Endothelial cell (in vitro differentiated cells): ENCODE data around the gene RPL36A. TPM values are rescaled to one million over a fixed set of nuclear protein-coding genes. Genes with fewer than 3 reads are reported as not detected.

Experiments
- DNase-seq: peaks from one replicate; pipeline ENCODE4 v3.0.0; 2021; ENCODE audit warnings: low spot score
- H3K27ac Mint-ChIP-seq: one replicate; pipeline ENCODE4 v1.8.0; 2021; ENCODE audit warnings: mixed read lengths, inconsistent platforms; ENCODE audit not compliant: unreplicated experiment
- H3K27me3 Mint-ChIP-seq: one replicate; pipeline ENCODE4 v1.8.0; 2021; ENCODE audit warnings: mild to moderate bottlenecking, moderate library complexity, mixed read lengths, inconsistent platforms; ENCODE audit not compliant: unreplicated experiment
- H3K36me3 Mint-ChIP-seq: one replicate; pipeline ENCODE4 v1.8.0; 2021; ENCODE audit warnings: mild to moderate bottlenecking, low read depth, mixed read lengths, inconsistent platforms; ENCODE audit not compliant: unreplicated experiment
- H3K4me1 Mint-ChIP-seq: one replicate; pipeline ENCODE4 v1.8.0; 2021; ENCODE audit warnings: mild to moderate bottlenecking, mixed read lengths, inconsistent platforms; ENCODE audit not compliant: unreplicated experiment
- H3K4me3 Mint-ChIP-seq: one replicate; pipeline ENCODE4 v1.8.0; 2021; ENCODE audit warnings: mild to moderate bottlenecking, mixed read lengths, inconsistent platforms; ENCODE audit not compliant: unreplicated experiment
- H3K9me3 Mint-ChIP-seq: one replicate; pipeline ENCODE4 v1.8.0; 2021; ENCODE audit warnings: mixed read lengths, inconsistent platforms; ENCODE audit not compliant: unreplicated experiment
- total RNA-seq: library from RNA; stranded (reverse); fragmentation: NEBNext Ultra II Directional; extraction: Animal tissue kit (Norgen Biotek cat#: 25700); gene quantifications from one replicate; pipeline ENCODE4 v1.2.1, GENCODE V29; 2021; ENCODE audit not compliant: unreplicated experiment
- TF ChIP-seq, protein P1 (sequence below): fragments of 200-600 bp; sonication (generic); IDR thresholded peaks from one replicate; pipeline ENCODE4 v1.5.0; 2021; ENCODE audit warnings: antibody characterized with exemption; ENCODE audit not compliant: unreplicated experiment

Gene RPL36A
- total RNA-seq, 1 donor from 2014 or later, result 225 TPM

DNA sequence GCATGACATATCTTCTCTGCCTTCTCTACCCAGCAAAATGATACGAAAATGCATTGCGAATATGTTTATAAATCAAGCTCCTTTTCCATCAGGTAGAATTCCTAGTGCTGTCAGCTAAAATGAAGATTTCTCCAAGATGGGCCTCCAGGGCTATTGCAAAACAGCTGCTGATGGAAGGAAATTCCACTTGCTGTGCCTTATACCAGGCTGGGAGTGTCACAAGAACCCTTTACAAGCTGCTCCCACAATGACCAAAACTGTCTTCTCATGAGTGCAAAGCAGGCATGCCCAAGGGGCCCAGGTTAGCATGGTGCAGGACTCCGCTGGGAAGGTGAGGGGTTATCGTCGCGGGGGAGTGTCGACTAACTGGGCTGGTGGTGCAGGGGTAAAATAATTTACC is 25.9 kb downstream of the RPL36A start:
- TF ChIP-seq, protein P1, sequence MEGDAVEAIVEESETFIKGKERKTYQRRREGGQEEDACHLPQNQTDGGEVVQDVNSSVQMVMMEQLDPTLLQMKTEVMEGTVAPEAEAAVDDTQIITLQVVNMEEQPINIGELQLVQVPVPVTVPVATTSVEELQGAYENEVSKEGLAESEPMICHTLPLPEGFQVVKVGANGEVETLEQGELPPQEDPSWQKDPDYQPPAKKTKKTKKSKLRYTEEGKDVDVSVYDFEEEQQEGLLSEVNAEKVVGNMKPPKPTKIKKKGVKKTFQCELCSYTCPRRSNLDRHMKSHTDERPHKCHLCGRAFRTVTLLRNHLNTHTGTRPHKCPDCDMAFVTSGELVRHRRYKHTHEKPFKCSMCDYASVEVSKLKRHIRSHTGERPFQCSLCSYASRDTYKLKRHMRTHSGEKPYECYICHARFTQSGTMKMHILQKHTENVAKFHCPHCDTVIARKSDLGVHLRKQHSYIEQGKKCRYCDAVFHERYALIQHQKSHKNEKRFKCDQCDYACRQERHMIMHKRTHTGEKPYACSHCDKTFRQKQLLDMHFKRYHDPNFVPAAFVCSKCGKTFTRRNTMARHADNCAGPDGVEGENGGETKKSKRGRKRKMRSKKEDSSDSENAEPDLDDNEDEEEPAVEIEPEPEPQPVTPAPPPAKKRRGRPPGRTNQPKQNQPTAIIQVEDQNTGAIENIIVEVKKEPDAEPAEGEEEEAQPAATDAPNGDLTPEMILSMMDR, result no peak
- Mint-ChIP-seq H3K9me3 (no peaks in the 10 kb centered on the region), H3K36me3 (peaks cover 8% of the 10 kb centered on the region), H3K27ac (peak overlapping the region; percentile 48), H3K27me3 (peaks cover 6% of the 10 kb centered on the region), H3K4me3 (no peak overlapping the region), H3K4me1 (peaks cover 20% of the 10 kb centered on the region)
- no peak for DNase-seq

DNA sequence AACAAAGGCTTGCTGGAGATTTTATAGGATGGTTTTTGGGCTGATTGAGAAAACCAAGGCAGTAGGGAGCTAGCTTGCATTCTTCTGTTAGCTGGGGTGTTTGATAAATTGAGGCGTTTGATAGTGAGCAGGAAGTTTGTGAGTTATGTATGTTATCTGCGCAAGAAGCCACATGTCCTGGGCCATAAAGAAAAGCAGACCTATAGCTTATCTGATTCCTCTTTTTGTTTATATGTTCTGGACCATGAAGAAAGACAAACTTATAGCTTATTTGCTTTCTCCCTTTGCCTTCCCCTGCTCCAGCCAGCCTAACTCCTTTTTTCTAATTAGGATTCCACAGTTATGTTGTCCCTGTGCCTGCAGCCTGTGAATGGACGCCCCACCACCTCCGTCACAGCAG is 26.4 kb downstream of the RPL36A start:
- H3K4me3 Mint-ChIP-seq, result peak overlapping the region; percentile 86
- H3K27me3 Mint-ChIP-seq, result peaks cover 9% of the 10 kb centered on the region
- DNase-seq, result no peak
- H3K4me1 Mint-ChIP-seq, result peaks cover 20% of the 10 kb centered on the region
- TF ChIP-seq, protein P1, result no peak
- H3K36me3 Mint-ChIP-seq, result peaks cover 5% of the 10 kb centered on the region
- no peaks in the 10 kb centered on the region for H3K9me3 Mint-ChIP-seq
- peak overlapping the region; percentile 95 for H3K27ac Mint-ChIP-seq

DNA sequence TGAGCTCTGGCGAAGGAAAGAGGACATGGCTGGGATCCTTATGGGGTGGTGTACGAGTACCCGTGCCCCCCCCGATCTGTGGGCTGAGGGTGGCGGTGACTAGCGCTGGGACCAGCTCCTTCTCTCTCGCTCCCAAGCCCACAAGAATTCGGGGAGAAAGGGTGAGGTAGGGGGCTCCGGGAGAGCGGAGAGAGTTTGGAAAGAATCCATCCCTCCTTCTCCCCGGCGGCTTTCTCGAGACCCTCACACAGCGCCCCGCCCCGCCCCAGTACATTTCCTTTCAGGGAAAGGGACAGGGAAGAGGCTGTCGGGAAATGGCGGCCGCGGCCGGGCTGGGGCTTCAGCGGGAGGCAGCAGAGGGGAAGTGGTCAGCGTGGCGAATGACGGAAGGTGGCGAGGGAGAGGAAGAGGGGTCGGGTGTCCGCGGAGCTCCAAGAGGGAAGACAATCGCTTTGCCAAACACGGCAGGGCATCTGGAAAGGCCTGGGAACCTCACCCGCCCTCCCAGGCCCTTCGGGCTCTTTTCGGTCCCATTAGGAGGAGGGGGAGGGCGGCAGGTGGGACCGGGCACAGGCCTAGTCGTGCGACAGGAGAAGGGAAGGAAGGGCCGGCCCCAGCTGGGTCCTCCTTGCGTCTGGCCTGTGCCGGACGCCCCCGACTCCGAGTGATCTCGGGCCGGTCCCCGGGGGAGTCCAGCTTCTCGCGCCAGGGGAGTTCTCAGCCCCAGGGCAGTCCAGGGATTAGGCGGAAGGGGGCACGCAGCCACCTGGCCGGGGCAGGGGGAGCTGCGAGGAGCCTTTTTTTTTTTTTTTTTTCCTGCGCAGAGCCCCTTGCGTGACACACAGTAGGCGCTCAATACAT is 27.4 kb downstream of the RPL36A start:
- TF ChIP-seq, protein P1, result no peak
- Mint-ChIP-seq H3K9me3 (no peaks in the 10 kb centered on the region), H3K4me3 (peak overlapping the region; percentile 86), H3K27ac (peak overlapping the region; percentile 95), H3K4me1 (peaks cover 20% of the 10 kb centered on the region), H3K36me3 (no peaks in the 10 kb centered on the region), H3K27me3 (peaks cover 9% of the 10 kb centered on the region)
- peak; percentile 70 for DNase-seq

DNA sequence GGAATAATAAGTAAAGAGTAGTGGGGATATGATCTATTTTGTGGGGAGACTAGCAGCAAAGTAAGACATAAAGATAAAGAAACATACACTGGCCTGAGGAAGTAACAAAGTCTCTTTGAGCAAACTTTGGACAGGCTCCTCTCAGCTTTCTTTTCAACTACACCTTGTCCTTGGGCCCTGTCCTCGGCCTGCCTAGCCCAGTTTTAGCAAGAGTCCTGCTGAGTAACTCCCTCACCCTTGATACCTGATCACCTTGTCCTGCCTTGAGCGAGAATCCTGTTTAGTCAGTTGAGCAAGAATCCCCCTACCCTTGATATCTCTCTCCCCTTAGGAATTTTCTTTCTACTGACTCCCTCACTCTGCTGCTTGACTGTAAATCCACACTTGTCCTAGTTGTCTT is 28.7 kb downstream of the RPL36A start:
- Mint-ChIP-seq H3K27me3 (peaks cover 9% of the 10 kb centered on the region), H3K36me3 (peaks cover under 1% of the 10 kb centered on the region), H3K27ac (peak overlapping the region; percentile 59), H3K4me1 (peaks cover 20% of the 10 kb centered on the region), H3K9me3 (no peaks in the 10 kb centered on the region), H3K4me3 (peak overlapping the region; percentile 86)
- no peak for DNase-seq
- TF ChIP-seq, protein P1, result no peak

GRCh38 chrX:101427954-101428353 is 37.1 kb downstream of the RPL36A start:
- no peaks in the 10 kb centered on the region for H3K9me3 Mint-ChIP-seq
- no peak overlapping the region for H3K27ac Mint-ChIP-seq
- H3K4me3 Mint-ChIP-seq, result no peak overlapping the region
- H3K27me3 Mint-ChIP-seq, result peaks cover 3% of the 10 kb centered on the region
- H3K36me3 Mint-ChIP-seq, result peaks cover 36% of the 10 kb centered on the region
- H3K4me1 Mint-ChIP-seq, result no peaks in the 10 kb centered on the region
- no peak for DNase-seq
- TF ChIP-seq, protein P1, result no peak
